K562 (cell line): ENCODE measurements around the gene SEH1L. TPM values are rescaled to one million over a fixed set of nuclear protein-coding genes. Genes with fewer than 3 reads are reported as not detected.

ENCODE experiments used
- CUX1 ChIP-seq: fragments of 200-800 bp; sonication (Bioruptor generic); IDR thresholded peaks from 2 replicates; pipeline ENCODE4 v1.6.1; 2016; ENCODE audit warnings: missing genetic modification characterization, missing compliant biosample characterization
- FIP1L1 ChIP-seq: fragments of 200-400 bp; formaldehyde crosslinking; IDR thresholded peaks from 2 replicates; pipeline ENCODE4 v1.6.1; 2018; ENCODE audit warnings: mild to moderate bottlenecking, low read depth, low read length; ENCODE audit not compliant: poor library complexity, severe bottlenecking
- HNRNPH1 ChIP-seq: fragments of 200-400 bp; formaldehyde crosslinking; optimal IDR thresholded peaks from 2 replicates; pipeline ENCODE3; 2017; ENCODE audit warnings: low read depth, mild to moderate bottlenecking, low read length, moderate library complexity
- KHSRP ChIP-seq: fragments of 450-650 bp; IDR thresholded peaks from 2 replicates; pipeline ENCODE4 v1.6.1; 2017
- MBD2 ChIP-seq: sonication (generic); IDR thresholded peaks from 2 replicates; pipeline ENCODE4 v1.6.1; 2016; ENCODE audit warnings: low read depth, borderline replicate concordance
- MECOM ChIP-seq: fragments of 250-450 bp; sonication (Bioruptor Pico); IDR thresholded peaks from 2 replicates; pipeline ENCODE4 v1.8.0; 2022; ENCODE audit warnings: inconsistent platforms
- MTA1 ChIP-seq: fragments of 450-650 bp; IDR thresholded peaks from 2 replicates; pipeline ENCODE4 v1.6.1; 2017; ENCODE audit warnings: borderline replicate concordance
- SAFB2 ChIP-seq: fragments of 200-400 bp; formaldehyde crosslinking; IDR thresholded peaks from 2 replicates; pipeline ENCODE4 v1.6.1; 2018; ENCODE audit warnings: borderline replicate concordance, low read length, low read depth, moderate library complexity; ENCODE audit not compliant: severe bottlenecking
- XRCC3 ChIP-seq: fragments of 450-650 bp; IDR thresholded peaks from 2 replicates; pipeline ENCODE4 v1.6.1; 2017; ENCODE audit warnings: mild to moderate bottlenecking, moderate library complexity
- ZNF184 ChIP-seq: sonication (generic); formaldehyde crosslinking; IDR thresholded peaks from 2 replicates; pipeline ENCODE4 v1.5.0; 2020; ENCODE audit warnings: missing genetic modification reagents
- ZNF551 ChIP-seq: fragments of 250-450 bp; sonication (Bioruptor Pico); IDR thresholded peaks from 2 replicates; pipeline ENCODE4 v1.5.0; 2021; ENCODE audit warnings: mild to moderate bottlenecking, moderate library complexity
- ZNF644 ChIP-seq: fragments of 200-800 bp; sonication (Bioruptor generic); IDR thresholded peaks from 2 replicates; pipeline ENCODE4 v1.6.1; 2016; ENCODE audit warnings: low read depth, missing genetic modification characterization, missing compliant biosample characterization
- polyA plus RNA-seq, 8 experiments: library from polyadenylated mRNA; depleted of rRNA in 4 of 8; stranded (reverse) in 5 of 8; unstranded in 3 of 8; fragments of >200 nt; fragmentation: Nextera tagmentation in 2 of 8; fragmentation: Illumina TruSeq in 1 of 8; extraction: Ambion mirVana in 2 of 8; extraction: Trizol in 1 of 8; gene quantifications; 2 replicates each; pipeline versions ENCODE4 v1.2.1 to v1.2.3, GENCODE V29; 2011 to 2014; ENCODE audit warnings: inconsistent platforms in 1 of 8, missing spikeins in 1 of 8
- total RNA-seq, 7 experiments: library from RNA; depleted of rRNA in 6 of 7; stranded (reverse); fragments of >200 nt in 6 of 7; fragmentation: Illumina TruSeq in 2 of 7; extraction: Trizol in 2 of 7; gene quantifications; 2 replicates each; pipeline versions ENCODE4 v1.2.1 to v1.2.3, GENCODE V29; 2011 to 2021; ENCODE audit warnings: low replicate concordance in 1 of 7

The SEH1L gene
- total and polyA plus RNA-seq, 9 of the 15 experiments (the other 6 are each of a cell fraction or from before 2014, with no cell fraction given): 62.2 to 180 (median 108) TPM

GRCh38 chr18:13011719-13012118 lies 63.9 kb downstream of the SEH1L start (continued):
- TF ChIP-seq CUX1 (CRISPR knock-in tag): no peak
- no peak for TF ChIP-seq XRCC3
- no peak for TF ChIP-seq ZNF551 (CRISPR knock-in tag)
- TF ChIP-seq MECOM (CRISPR knock-in tag): no peak
- no peak for TF ChIP-seq MBD2
- TF ChIP-seq HNRNPH1: no peak
- no peak for TF ChIP-seq SAFB2
- TF ChIP-seq ZNF644 (tag): no peak
- TF ChIP-seq ZNF184: no peak
- no peak for TF ChIP-seq FIP1L1
- no peak for TF ChIP-seq KHSRP
- TF ChIP-seq MTA1: no peak
